Endothelial cell of umbilical vein (primary cell): Measurements from ENCODE around the gene ITGA2. TPM values are rescaled to one million over a fixed set of nuclear protein-coding genes. Genes with fewer than 3 reads are reported as not detected.

ENCODE experiments used
- BruUV-seq: library from RNA; stranded (reverse); fragments of 400-500 nt; replicated peaks from 2 replicates; lab custom pipeline; 2021; lab: Mats Ljungman, UMichigan
- CTCF ChIA-PET: fragments of 300-600, 350-600 bp; sonication (Branson Sonifier 250); formaldehyde crosslinking; loops from one replicate; lab custom pipeline; 2021; ENCODE audit warnings: antibody characterized with exemption, inconsistent platforms; lab: Charles Lee
- POLR2A ChIA-PET: fragments of 300-600, 350-600 bp; sonication (Branson Sonifier 250); formaldehyde crosslinking; loops from one replicate; lab custom pipeline; 2021; ENCODE audit warnings: antibody characterized with exemption, inconsistent platforms; lab: Charles Lee
- DNase-seq: peaks from one replicate; pipeline ENCODE4 v3.0.0-alpha.2; 2011; ENCODE audit warnings: low read depth, low spot score
- FAIRE-seq: peaks from 2 replicates; lab custom pipeline; 2011; peaks lifted over from hg19 to GRCh38; lab: Jason Lieb, UNC
- H2AFZ ChIP-seq: 2 replicates; pipeline ENCODE4 v1.6.0; 2012; ENCODE audit warnings: low read depth, low read length, control low read depth, inconsistent platforms
- H3K27ac ChIP-seq: 2 replicates; pipeline ENCODE4 v1.5.1; 2011; ENCODE audit warnings: low read depth, mild to moderate bottlenecking, control low read depth, low read length, moderate library complexity; ENCODE audit not compliant: insufficient read depth
- H3K27me3 ChIP-seq, 2 experiments: 2 replicates each; pipeline versions ENCODE4 v1.6.0 to v1.6.1; 2011; ENCODE audit warnings: low read length in 2 of 2, mixed read lengths in 1 of 2; ENCODE audit not compliant: control insufficient read depth in 2 of 2, insufficient read depth in 2 of 2
- H3K36me3 ChIP-seq, 2 experiments: 2 replicates in 1 of 2; 3 replicates in 1 of 2; pipeline ENCODE4 v1.5.1; 2011; ENCODE audit warnings: low read length in 2 of 2, mild to moderate bottlenecking in 1 of 2, moderate library complexity in 1 of 2; ENCODE audit not compliant: control insufficient read depth in 2 of 2, insufficient read depth in 2 of 2; ENCODE audit errors: extremely low read depth in 1 of 2
- H3K4me1 ChIP-seq: 3 replicates; pipeline ENCODE4 v1.5.1; 2011; ENCODE audit warnings: mild to moderate bottlenecking, low read length; ENCODE audit not compliant: control insufficient read depth, insufficient read depth; ENCODE audit errors: extremely low read depth
- H3K4me2 ChIP-seq: 2 replicates; pipeline ENCODE4 v1.6.1; 2011; ENCODE audit warnings: low read length, control low read depth, mixed read lengths; ENCODE audit not compliant: insufficient read depth
- H3K4me3 ChIP-seq, 3 experiments: fragments of 200-600 bp in 1 of 3; sonication (generic), shearing (Covaris generic) in 1 of 3; replicated peaks in 1 of 3; 2 replicates each; pipeline ENCODE4 v1.5.1; 2011 to 2016; ENCODE audit warnings: control low read depth in 3 of 3, low read length in 3 of 3, mild to moderate bottlenecking in 2 of 3, inconsistent platforms in 1 of 3, low read depth in 1 of 3, moderate library complexity in 1 of 3; ENCODE audit not compliant: insufficient read depth in 1 of 3
- H3K79me2 ChIP-seq: 2 replicates; pipeline ENCODE4 v1.6.0; 2012; ENCODE audit warnings: low read length, inconsistent platforms; ENCODE audit not compliant: control insufficient read depth, insufficient read depth
- H3K9ac ChIP-seq: replicated peaks from 2 replicates; pipeline ENCODE3; 2011; ENCODE audit warnings: low read length, control low read depth; ENCODE audit not compliant: insufficient read depth; ENCODE audit errors: extremely low read depth
- H3K9me1 ChIP-seq: replicated peaks from 3 replicates; pipeline ENCODE4 v1.6.0; 2011; ENCODE audit warnings: mild to moderate bottlenecking, low read length; ENCODE audit not compliant: control insufficient read depth, insufficient read depth; ENCODE audit errors: extremely low read depth
- H3K9me3 ChIP-seq: replicated peaks from 2 replicates; pipeline ENCODE4 v1.5.1; 2012; ENCODE audit warnings: low read length, inconsistent platforms; ENCODE audit not compliant: control insufficient read depth, insufficient read depth
- H4K20me1 ChIP-seq: replicated peaks from 2 replicates; pipeline ENCODE3; 2011; ENCODE audit warnings: mild to moderate bottlenecking, low read length; ENCODE audit not compliant: control insufficient read depth, insufficient read depth; ENCODE audit errors: extremely low read depth
- EZH2 ChIP-seq: IDR thresholded peaks from 2 replicates; pipeline ENCODE4 v1.6.1; 2012; ENCODE audit warnings: borderline replicate concordance, low read depth, mild to moderate bottlenecking, moderate library complexity, low read length, inconsistent platforms; ENCODE audit not compliant: severe bottlenecking
- FOS ChIP-seq: IDR thresholded peaks from 2 replicates; pipeline ENCODE4 v1.6.1; 2011; ENCODE audit warnings: mild to moderate bottlenecking, low read length, moderate library complexity, borderline replicate concordance; ENCODE audit not compliant: insufficient read depth
- GATA2 ChIP-seq: IDR thresholded peaks from 2 replicates; pipeline ENCODE4 v1.7.0; 2011; ENCODE audit warnings: low read depth, mild to moderate bottlenecking, moderate library complexity, mixed read lengths, low read length; ENCODE audit not compliant: insufficient read length, insufficient read depth
- JUN ChIP-seq: IDR thresholded peaks from 2 replicates; pipeline ENCODE4 v1.6.1; 2011; ENCODE audit warnings: borderline replicate concordance, low read depth; ENCODE audit not compliant: insufficient read length, insufficient read depth
- MYC ChIP-seq: IDR thresholded peaks from one replicate; pipeline ENCODE4 v1.6.1; 2011; ENCODE audit warnings: mild to moderate bottlenecking, low read depth, low read length
- POLR2A ChIP-seq: IDR thresholded peaks from 2 replicates; pipeline ENCODE4 v1.6.1; 2012; ENCODE audit warnings: low read depth, mild to moderate bottlenecking, control low read depth, low read length
- POLR2AphosphoS5 ChIP-seq: IDR thresholded peaks from 2 replicates; pipeline ENCODE4 v1.6.1; 2012; ENCODE audit warnings: low read depth, mild to moderate bottlenecking, control low read depth, low read length, moderate library complexity; ENCODE audit not compliant: insufficient read depth
- dilution Hi-C: fragments of 300-500 bp; cut with MboI; formaldehyde crosslinking; loops from one replicate; pipeline ENCODE4 v1.15.0; 2019; ENCODE audit warnings: low sequenced_read_pairs; ENCODE audit not compliant: extremely low pct_ligation_motif_present
- intact Hi-C: fragments of 100-400 bp; cut with micrococcal nuclease; formaldehyde crosslinking; loops from one replicate; pipeline ENCODE4 v1.10.0; 2022
- polyA plus RNA-seq, 4 experiments: library from polyadenylated mRNA; depleted of rRNA in 3 of 4; stranded (reverse) in 3 of 4; unstranded in 1 of 4; fragments of >200 nt; gene quantifications; 2 replicates each; pipeline versions ENCODE4 v1.2.1 to v1.2.3, GENCODE V29; 2011 to 2012; ENCODE audit warnings: missing spikeins in 1 of 4
- total RNA-seq: library from RNA; stranded (reverse); gene quantifications from 2 replicates; pipeline ENCODE4 v1.2.3, GENCODE V29; 2021
- TF ChIP-seq, protein P1 (sequence below), 2 donors: IDR thresholded peaks; 1 replicate in 1 of 2; 2 replicates in 1 of 2; pipeline ENCODE4 v1.5.1; 2011; ENCODE audit warnings: low read length in 2 of 2, mild to moderate bottlenecking in 2 of 2, moderate library complexity in 2 of 2, control low read depth in 1 of 2, inconsistent platforms in 1 of 2, low read depth in 1 of 2; ENCODE audit not compliant: insufficient read depth in 1 of 2; ENCODE audit errors: extremely low read depth in 1 of 2
- TF ChIP-seq, protein P2 (sequence below): IDR thresholded peaks from 2 replicates; pipeline ENCODE4 v1.6.1; 2011; ENCODE audit not compliant: insufficient read depth, insufficient read length

Gene ITGA2
- total and polyA plus RNA-seq, 2 donors (not counting 3 experiments of a cell fraction or from before 2014, with no cell fraction given) = 11.2 to 62.3 TPM

DNA sequence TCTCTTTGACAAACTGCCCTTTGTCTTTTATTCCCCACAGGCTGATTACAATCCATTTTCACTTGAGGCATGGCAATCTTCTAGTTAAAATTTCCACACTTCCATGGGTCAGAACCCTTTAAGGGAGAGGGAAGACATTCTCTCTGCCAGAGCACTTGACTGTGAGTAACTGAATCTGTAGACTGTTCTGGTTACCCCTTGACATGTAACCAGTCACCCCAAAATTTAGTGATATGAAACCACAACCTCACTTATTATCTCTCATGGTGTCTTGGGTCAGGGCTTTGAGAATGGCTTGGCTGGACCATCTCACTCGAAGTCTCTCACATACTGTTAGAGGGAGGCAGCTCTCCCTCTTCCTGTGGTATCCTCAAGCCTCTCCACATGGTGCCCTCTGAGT lies 14.0 kb downstream of the ITGA2 start:
- dilution Hi-C loops = no loop called here
- ChIA-PET POLR2A (no interaction called here), CTCF (interaction anchor here (1.0 to 1.4 kb wide), 4 partner anchors 14 to 55 kb away, joined by 3 to 4 read pairs (median 3); partner anchors contain the start of gene ITGA2)
- no peak for TF ChIP-seq FOS
- no peak for TF ChIP-seq POLR2A
- no peak for TF ChIP-seq GATA2
- TF ChIP-seq MYC = no peak
- no peak for TF ChIP-seq POLR2AphosphoS5
- TF ChIP-seq EZH2 = no peak
- TF ChIP-seq, protein P1, sequence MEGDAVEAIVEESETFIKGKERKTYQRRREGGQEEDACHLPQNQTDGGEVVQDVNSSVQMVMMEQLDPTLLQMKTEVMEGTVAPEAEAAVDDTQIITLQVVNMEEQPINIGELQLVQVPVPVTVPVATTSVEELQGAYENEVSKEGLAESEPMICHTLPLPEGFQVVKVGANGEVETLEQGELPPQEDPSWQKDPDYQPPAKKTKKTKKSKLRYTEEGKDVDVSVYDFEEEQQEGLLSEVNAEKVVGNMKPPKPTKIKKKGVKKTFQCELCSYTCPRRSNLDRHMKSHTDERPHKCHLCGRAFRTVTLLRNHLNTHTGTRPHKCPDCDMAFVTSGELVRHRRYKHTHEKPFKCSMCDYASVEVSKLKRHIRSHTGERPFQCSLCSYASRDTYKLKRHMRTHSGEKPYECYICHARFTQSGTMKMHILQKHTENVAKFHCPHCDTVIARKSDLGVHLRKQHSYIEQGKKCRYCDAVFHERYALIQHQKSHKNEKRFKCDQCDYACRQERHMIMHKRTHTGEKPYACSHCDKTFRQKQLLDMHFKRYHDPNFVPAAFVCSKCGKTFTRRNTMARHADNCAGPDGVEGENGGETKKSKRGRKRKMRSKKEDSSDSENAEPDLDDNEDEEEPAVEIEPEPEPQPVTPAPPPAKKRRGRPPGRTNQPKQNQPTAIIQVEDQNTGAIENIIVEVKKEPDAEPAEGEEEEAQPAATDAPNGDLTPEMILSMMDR (IDR thresholded peaks at IDR 0.05; ENCODE audit: extremely low read depth in 1 of 2, insufficient read depth in 1 of 2, low read depth in 1 of 2, low read length in 2 of 2) = no peak
- TF ChIP-seq JUN = no peak
- TF ChIP-seq, protein P2, sequence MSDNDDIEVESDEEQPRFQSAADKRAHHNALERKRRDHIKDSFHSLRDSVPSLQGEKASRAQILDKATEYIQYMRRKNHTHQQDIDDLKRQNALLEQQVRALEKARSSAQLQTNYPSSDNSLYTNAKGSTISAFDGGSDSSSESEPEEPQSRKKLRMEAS = no peak
- Histone ChIP-seq H3K27me3 (no peaks in the 10 kb centered on the region), H3K36me3 (peaks cover 0 to 2% of the 10 kb centered on the region in 2 experiments), H3K9me3 (no peaks in the 10 kb centered on the region), H3K4me3 (no peak overlapping the region), H3K4me2 (no peak overlapping the region), H3K9me1 (no peaks in the 10 kb centered on the region), H3K4me1 (peaks cover 66% of the 10 kb centered on the region), H4K20me1 (no peaks in the 10 kb centered on the region), H3K79me2 (peaks cover 71% of the 10 kb centered on the region), H2AFZ (no peak overlapping the region), H3K9ac (no peak overlapping the region), H3K27ac (no peak overlapping the region)
- intact Hi-C loops = no loop called here
- no TSS peak for BruUV-seq
- DNase-seq = no peak
- no peak for FAIRE-seq
